Right forelimb (tissue), 1 donor: ENCODE data around the gene LIG4.
"Not testable (repeated sequence)": the region's sequence is repeated elsewhere in the genome, so short reads cannot be mapped to it uniquely, and the experiment has no call there.

Experiments
- DNase-seq: peaks from one replicate; pipeline ENCODE4 v3.0.0-alpha.2; 2018

Gene LIG4

GRCh38 chr13:108215436-108215835 lies at the start of gene LIG4:
Gene LIG4 (minus strand): TSS chr13:108215536. CDS start chr13:108211268, 4,268 bp downstream.
- peak; percentile 93 for DNase-seq

- no peak for DNase-seq
Measured at GRCh38 chr13:108263621-108264355, 48.5 kb upstream of the LIG4 start.

GRCh38 chr13:108257248-108257647 lies 41.9 kb upstream of the LIG4 start:
- no peak for DNase-seq

- DNase-seq, result no peak
Measured at GRCh38 chr13:108249150-108249549, 33.8 kb upstream of the LIG4 start.

- no peak for DNase-seq
Measured at GRCh38 chr13:108230377-108230776, 15.0 kb upstream of the LIG4 start.

GRCh38 chr13:108227651-108228272 lies 12.4 kb upstream of the LIG4 start:
- no peak for DNase-seq

- no peak for DNase-seq
Measured at GRCh38 chr13:108226184-108226583, 10.8 kb upstream of the LIG4 start.

GRCh38 chr13:108225440-108225839 lies 10.1 kb upstream of the LIG4 start:
- no peak for DNase-seq

GRCh38 chr13:108223687-108224503 lies 8.6 kb upstream of the LIG4 start:
- no peak for DNase-seq

GRCh38 chr13:108220041-108220440 lies 4.7 kb upstream of the LIG4 start:
- DNase-seq, result no peak

GRCh38 chr13:108218044-108218974 lies 3.0 kb upstream of the LIG4 start, which contains the start of gene ABHD13:
Gene ABHD13 (plus strand): TSS chr13:108218392. CDS start chr13:108229219, 10,827 bp downstream.
- peak; percentile 98 for DNase-seq

GRCh38 chr13:108217307-108218043 lies 2.1 kb upstream of the LIG4 start:
- not testable (repeated sequence) for DNase-seq

GRCh38 chr13:108214441-108215271 lies 680 bp downstream of the LIG4 start:
- no peak for DNase-seq

- no peak for DNase-seq
Measured at GRCh38 chr13:108213946-108214345, 1.4 kb downstream of the LIG4 start.

GRCh38 chr13:108212886-108213285 lies 2.5 kb downstream of the LIG4 start:
- DNase-seq, result no peak

- DNase-seq, result no peak
Measured at GRCh38 chr13:108210551-108210950, 4.8 kb downstream of the LIG4 start.

GRCh38 chr13:108200781-108201398 lies 14.4 kb downstream of the LIG4 start:
- no peak for DNase-seq

- DNase-seq, result no peak
Measured at GRCh38 chr13:108195861-108196260, 19.5 kb downstream of the LIG4 start.

GRCh38 chr13:108195146-108195545 lies 20.2 kb downstream of the LIG4 start:
- no peak for DNase-seq

GRCh38 chr13:108194435-108194936 lies 20.9 kb downstream of the LIG4 start:
- DNase-seq, result no peak
